WTC11 (cell line): Measurements from ENCODE around the gene TBC1D1.

Experiments
- ATF2 ChIP-seq: sonication (generic); formaldehyde crosslinking; IDR thresholded peaks from 2 replicates; pipeline ENCODE4 v1.8.1; 2022; ENCODE audit warnings: low read depth, missing genetic modification reagents, borderline replicate concordance
- ATF3 ChIP-seq: sonication (generic); formaldehyde crosslinking; conservative IDR thresholded peaks from 2 replicates; pipeline ENCODE4 v1.8.1; 2022; ENCODE audit warnings: mild to moderate bottlenecking, missing genetic modification reagents
- CREB1 ChIP-seq: sonication (generic); formaldehyde crosslinking; IDR thresholded peaks from 2 replicates; pipeline ENCODE4 v1.8.0; 2023; ENCODE audit warnings: mild to moderate bottlenecking, missing genetic modification reagents
- CTCF ChIP-seq: fragments of 200-600 bp; IDR thresholded peaks from 2 replicates; pipeline ENCODE4 v1.8.0; 2022; ENCODE audit warnings: antibody characterized with exemption
- ESRRA ChIP-seq: sonication (generic); formaldehyde crosslinking; IDR thresholded peaks from 2 replicates; pipeline ENCODE4 v1.8.1; 2022; ENCODE audit warnings: mild to moderate bottlenecking, missing genetic modification reagents, borderline replicate concordance
- FOXJ3 ChIP-seq: sonication (generic); formaldehyde crosslinking; IDR thresholded peaks from 2 replicates; pipeline ENCODE4 v1.9.0; 2021; ENCODE audit warnings: missing genetic modification reagents, mild to moderate bottlenecking, borderline replicate concordance
- HMGXB4 ChIP-seq: sonication (generic); formaldehyde crosslinking; IDR thresholded peaks from 2 replicates; pipeline ENCODE4 v1.8.1; 2023; ENCODE audit warnings: mild to moderate bottlenecking, moderate library complexity, missing genetic modification reagents
- JUN ChIP-seq: sonication (generic); formaldehyde crosslinking; IDR thresholded peaks from 2 replicates; pipeline ENCODE4 v1.8.0; 2023; ENCODE audit warnings: mild to moderate bottlenecking, missing genetic modification reagents
- MAX ChIP-seq: sonication (generic); formaldehyde crosslinking; IDR thresholded peaks from 2 replicates; pipeline ENCODE4 v1.8.0; 2022; ENCODE audit warnings: mild to moderate bottlenecking, missing genetic modification reagents
- NR3C1 ChIP-seq: sonication (generic); formaldehyde crosslinking; conservative IDR thresholded peaks from 2 replicates; pipeline ENCODE4 v1.8.1; 2023; ENCODE audit warnings: low read depth, mild to moderate bottlenecking, missing genetic modification reagents
- PRDM15 ChIP-seq: sonication (generic); formaldehyde crosslinking; IDR thresholded peaks from 2 replicates; pipeline ENCODE4 v1.8.0; 2022; ENCODE audit warnings: missing genetic modification reagents
- SMAD4 ChIP-seq: sonication (generic); formaldehyde crosslinking; IDR thresholded peaks from 2 replicates; pipeline ENCODE4 v1.8.0; 2022; ENCODE audit warnings: mild to moderate bottlenecking, missing genetic modification reagents
- ZNF232 ChIP-seq: sonication (generic); formaldehyde crosslinking; IDR thresholded peaks from 2 replicates; pipeline ENCODE4 v1.8.0; 2022; ENCODE audit warnings: mild to moderate bottlenecking, missing genetic modification reagents
- ZNF512 ChIP-seq: sonication (generic); formaldehyde crosslinking; IDR thresholded peaks from 2 replicates; pipeline ENCODE4 v1.8.1; 2022; ENCODE audit warnings: missing genetic modification reagents, borderline replicate concordance

- TF ChIP-seq HMGXB4 (CRISPR knock-in tag) (no peak), CTCF (no peak), ZNF512 (CRISPR knock-in tag) (no peak), SMAD4 (CRISPR knock-in tag) (no peak), ATF3 (CRISPR knock-in tag) (no peak), MAX (CRISPR knock-in tag) (no peak), NR3C1 (CRISPR knock-in tag) (no peak), JUN (CRISPR knock-in tag) (no peak), ATF2 (CRISPR knock-in tag) (no peak), ESRRA (CRISPR knock-in tag) (no peak), ZNF232 (no peak), CREB1 (CRISPR knock-in tag) (no peak), PRDM15 (CRISPR knock-in tag) (no peak), FOXJ3 (CRISPR knock-in tag) (no peak)
Observed at GRCh38 chr4:38004062-38004461, 113.2 kb downstream of the TBC1D1 start.
